ENCODE results near the gene ST8SIA1. TPM values are rescaled to one million over a fixed set of nuclear protein-coding genes. Genes with fewer than 3 reads are reported as not detected.

ST8SIA1 gene
- total RNA-seq, 1 donor from 2014 or later = 1.8 TPM

DNA sequence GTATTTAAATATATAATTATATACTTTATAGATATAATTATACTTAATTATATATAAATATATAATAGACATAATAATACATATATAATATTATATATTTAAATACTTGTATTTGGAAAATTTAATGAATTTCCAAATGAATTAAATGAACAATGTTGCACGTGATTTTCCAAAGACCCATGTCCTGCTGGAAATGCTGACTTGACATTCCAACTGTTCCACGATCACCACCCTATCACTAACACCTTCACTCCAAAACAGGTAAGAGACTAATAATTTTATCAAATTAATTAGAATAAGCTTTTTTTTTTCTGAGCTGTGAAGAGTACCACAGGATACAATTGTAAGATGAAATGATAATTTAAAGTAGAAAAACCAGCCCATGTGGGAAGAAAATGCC, 103.4 kb downstream of the ST8SIA1 start:
- TF ChIP-seq EZH2 (IDR thresholded peaks at IDR 0.05) (no peak), EZH2phosphoT487 (IDR thresholded peaks at IDR 0.05) (no peak)
- TF ChIP-seq, protein P1, sequence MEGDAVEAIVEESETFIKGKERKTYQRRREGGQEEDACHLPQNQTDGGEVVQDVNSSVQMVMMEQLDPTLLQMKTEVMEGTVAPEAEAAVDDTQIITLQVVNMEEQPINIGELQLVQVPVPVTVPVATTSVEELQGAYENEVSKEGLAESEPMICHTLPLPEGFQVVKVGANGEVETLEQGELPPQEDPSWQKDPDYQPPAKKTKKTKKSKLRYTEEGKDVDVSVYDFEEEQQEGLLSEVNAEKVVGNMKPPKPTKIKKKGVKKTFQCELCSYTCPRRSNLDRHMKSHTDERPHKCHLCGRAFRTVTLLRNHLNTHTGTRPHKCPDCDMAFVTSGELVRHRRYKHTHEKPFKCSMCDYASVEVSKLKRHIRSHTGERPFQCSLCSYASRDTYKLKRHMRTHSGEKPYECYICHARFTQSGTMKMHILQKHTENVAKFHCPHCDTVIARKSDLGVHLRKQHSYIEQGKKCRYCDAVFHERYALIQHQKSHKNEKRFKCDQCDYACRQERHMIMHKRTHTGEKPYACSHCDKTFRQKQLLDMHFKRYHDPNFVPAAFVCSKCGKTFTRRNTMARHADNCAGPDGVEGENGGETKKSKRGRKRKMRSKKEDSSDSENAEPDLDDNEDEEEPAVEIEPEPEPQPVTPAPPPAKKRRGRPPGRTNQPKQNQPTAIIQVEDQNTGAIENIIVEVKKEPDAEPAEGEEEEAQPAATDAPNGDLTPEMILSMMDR (IDR thresholded peaks at IDR 0.05) = no peak
- no peaks in the 10 kb centered on the region for H3K9me3 ChIP-seq (ENCODE audit: low read depth)
- Mint-ChIP-seq H3K27me3 (ENCODE audit: insufficient read depth, low read depth) (peaks cover 2% of the 10 kb centered on the region), H3K4me3 (no peak overlapping the region), H3K9me3 (no peaks in the 10 kb centered on the region), H3K36me3 (no peaks in the 10 kb centered on the region), H3K4me1 (peaks cover 8% of the 10 kb centered on the region), H3K27ac (no peak overlapping the region)
- no peak overlapping the region for H2AFZ ChIP-seq (replicated peaks)
- no peaks in the 10 kb centered on the region for H4K20me1 ChIP-seq (ENCODE audit: low read depth)
- no peaks in the 10 kb centered on the region for H3K79me2 ChIP-seq (ENCODE audit: low read depth)
- H3K4me3 ChIP-seq = no peak overlapping the region
- no peak overlapping the region for H3K4me2 ChIP-seq
- no peak for DNase-seq (ENCODE audit: low spot score)
- H3K36me3 ChIP-seq = no peaks in the 10 kb centered on the region
- no peaks in the 10 kb centered on the region for H3F3A ChIP-seq (ENCODE audit: low read depth)
- no peak overlapping the region for H3K9ac ChIP-seq
- no peaks in the 10 kb centered on the region for H3K4me1 ChIP-seq
- no peaks in the 10 kb centered on the region for H3K27me3 ChIP-seq
- H3K27ac ChIP-seq = no peak overlapping the region

DNA sequence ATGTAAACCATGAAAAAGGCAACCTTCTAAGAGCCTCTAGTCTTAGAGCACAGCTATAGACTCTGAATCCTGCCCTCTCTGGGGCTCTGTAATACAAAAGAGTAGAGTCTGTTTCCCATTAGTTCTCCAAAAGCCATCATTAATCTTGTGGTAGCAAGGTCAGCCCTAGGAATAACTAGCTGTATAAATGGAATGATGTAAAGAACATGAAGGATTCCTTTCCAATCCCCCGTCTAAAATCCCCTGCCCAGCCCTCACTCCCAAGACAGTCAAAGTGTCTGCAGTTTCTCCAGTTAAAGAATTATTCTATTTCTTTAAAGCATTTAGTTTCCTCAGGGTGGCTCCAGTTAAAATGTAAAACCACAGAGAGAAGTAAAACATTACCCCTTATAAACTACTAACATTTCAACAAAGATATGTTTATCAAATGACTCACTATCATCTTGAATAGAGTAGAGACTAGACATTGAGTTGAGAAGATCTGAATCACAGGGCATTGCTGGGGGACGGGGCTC, 104.2 kb downstream of the ST8SIA1 start:
- Histone ChIP-seq H3K4me2 (no peak overlapping the region), H2AFZ (replicated peaks) (no peak overlapping the region), H4K20me1 (ENCODE audit: low read depth) (no peaks in the 10 kb centered on the region), H3K4me3 (no peak overlapping the region), H3K4me1 (no peaks in the 10 kb centered on the region), H3K9me3 (ENCODE audit: low read depth) (no peaks in the 10 kb centered on the region), H3K79me2 (ENCODE audit: low read depth) (no peaks in the 10 kb centered on the region), H3K27me3 (no peaks in the 10 kb centered on the region), H3F3A (ENCODE audit: low read depth) (no peaks in the 10 kb centered on the region), H3K36me3 (no peaks in the 10 kb centered on the region), H3K27ac (no peak overlapping the region), H3K9ac (no peak overlapping the region)
- TF ChIP-seq, protein P1 (IDR thresholded peaks at IDR 0.05) = no peak
- Mint-ChIP-seq H3K36me3 (no peaks in the 10 kb centered on the region), H3K27me3 (ENCODE audit: insufficient read depth, low read depth) (peaks cover 2% of the 10 kb centered on the region), H3K4me3 (no peak overlapping the region), H3K4me1 (peaks cover 8% of the 10 kb centered on the region), H3K9me3 (no peaks in the 10 kb centered on the region), H3K27ac (no peak overlapping the region)
- DNase-seq (ENCODE audit: low spot score) = no peak

DNA sequence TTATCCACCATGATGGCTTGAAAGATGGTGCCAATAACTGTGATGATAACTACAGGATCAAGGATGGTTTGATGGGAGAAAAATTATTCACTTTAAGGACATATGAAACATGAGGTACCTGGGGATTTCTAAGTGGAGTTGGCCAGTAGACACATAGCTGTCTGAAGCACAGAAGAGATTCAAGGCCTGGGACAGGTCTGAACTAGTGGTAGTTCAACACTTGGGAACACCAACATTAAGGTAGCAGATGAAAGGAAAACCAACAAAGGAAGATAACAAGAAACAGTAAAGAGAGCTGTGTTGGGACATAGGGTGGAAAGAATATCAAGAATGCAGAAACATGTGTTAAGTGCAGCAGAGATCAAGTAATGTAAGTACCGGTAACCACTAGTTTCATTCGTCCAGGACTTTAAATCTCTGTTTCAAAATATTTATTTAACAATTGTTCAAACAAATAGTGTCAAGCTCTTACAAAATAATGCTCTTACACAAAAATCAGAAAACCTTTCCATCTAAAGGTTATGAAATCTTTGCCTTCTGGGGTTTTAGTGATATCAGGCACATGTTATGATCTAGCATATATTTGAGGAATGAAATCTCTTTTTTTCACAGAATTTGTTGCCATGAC, 104.7 kb downstream of the ST8SIA1 start:
- no peak overlapping the region for H3K4me2 ChIP-seq
- H3K27me3 Mint-ChIP-seq (ENCODE audit: insufficient read depth, low read depth) = peaks cover 2% of the 10 kb centered on the region
- H3K27me3 ChIP-seq = no peaks in the 10 kb centered on the region
- no peak for TF ChIP-seq EZH2phosphoT487 (IDR thresholded peaks at IDR 0.05)
- no peak for TF ChIP-seq EZH2 (IDR thresholded peaks at IDR 0.05)
- TF ChIP-seq, protein P1 (IDR thresholded peaks at IDR 0.05) = no peak
- H3K27ac Mint-ChIP-seq = no peak overlapping the region
- H2AFZ ChIP-seq (replicated peaks) = no peak overlapping the region
- H3K9me3 Mint-ChIP-seq = no peaks in the 10 kb centered on the region
- H3K9ac ChIP-seq = no peak overlapping the region
- H3F3A ChIP-seq (ENCODE audit: low read depth) = no peaks in the 10 kb centered on the region
- H3K4me1 Mint-ChIP-seq = peaks cover 8% of the 10 kb centered on the region
- H3K36me3 Mint-ChIP-seq = no peaks in the 10 kb centered on the region
- DNase-seq (ENCODE audit: low spot score) = no peak
- no peaks in the 10 kb centered on the region for H3K9me3 ChIP-seq (ENCODE audit: low read depth)
- H3K4me1 ChIP-seq = no peaks in the 10 kb centered on the region
- H3K4me3 ChIP-seq = no peak overlapping the region
- H3K4me3 Mint-ChIP-seq = no peak overlapping the region
- no peaks in the 10 kb centered on the region for H3K36me3 ChIP-seq
- no peak overlapping the region for H3K27ac ChIP-seq
- H3K79me2 ChIP-seq (ENCODE audit: low read depth) = no peaks in the 10 kb centered on the region
- no peaks in the 10 kb centered on the region for H4K20me1 ChIP-seq (ENCODE audit: low read depth)

Measured in neural progenitor cell (in vitro differentiated cells).